Cardiac muscle cell (in vitro differentiated cells and primary cell): ENCODE results near the gene KCNK4. TPM values are rescaled to one million over a fixed set of nuclear protein-coding genes. Genes with fewer than 3 reads are reported as not detected.
A peak's percentile ranks its signal among the peaks of the same experiment; 100 is the strongest.
"Not testable (repeated sequence)": the region's sequence is repeated elsewhere in the genome, so short reads cannot be mapped to it uniquely, and the experiment has no call there.

Source experiments
- DNase-seq, 2 donors: peaks; one replicate each; pipeline versions ENCODE4 v3.0.0 to v3.0.0-alpha.2; 2010 to 2017; ENCODE audit warnings: low read depth in 1 of 2, low spot score in 1 of 2
- H3K27ac ChIP-seq: fragments of 200-600 bp; sonication (generic); 2 replicates; pipeline ENCODE4 v1.5.1; 2016
- H3K27me3 ChIP-seq: fragments of 200-600 bp; sonication (generic); 2 replicates; pipeline ENCODE4 v1.6.0; 2016; ENCODE audit warnings: control low read depth
- H3K36me3 ChIP-seq: fragments of 200-600 bp; sonication (generic); 2 replicates; pipeline ENCODE4 v1.5.1; 2016; ENCODE audit warnings: control low read depth
- H3K4me1 ChIP-seq: fragments of 200-600 bp; sonication (generic); 2 replicates; pipeline ENCODE4 v1.8.1; 2017; ENCODE audit warnings: low read depth, mild to moderate bottlenecking, mixed run types
- H3K4me3 ChIP-seq: fragments of 200-600 bp; sonication (generic); 2 replicates; pipeline ENCODE4 v1.5.1; 2016; ENCODE audit warnings: mild to moderate bottlenecking
- H3K9me3 ChIP-seq: fragments of 200-600 bp; sonication (generic); 2 replicates; pipeline ENCODE4 v1.5.1; 2017; ENCODE audit warnings: low read depth, mild to moderate bottlenecking, control low read depth
- polyA plus RNA-seq: library from polyadenylated mRNA; unstranded; fragments of >200 nt; fragmentation: Nextera tagmentation; extraction: Ambion mirVana; gene quantifications from 2 replicates; pipeline ENCODE4 v1.2.1, GENCODE V29; 2016
- total RNA-seq: library from RNA; depleted of rRNA; stranded (reverse); fragments of >200 nt; gene quantifications from 2 replicates; pipeline ENCODE4 v1.2.3, GENCODE V29; 2016
- TF ChIP-seq, protein P1 (sequence below): IDR thresholded peaks from 2 replicates; pipeline ENCODE4 v1.5.1; 2012; ENCODE audit warnings: low read depth, mild to moderate bottlenecking, low read length

The KCNK4 gene
- total and polyA plus RNA-seq, 2 experiments from 2014 or later = not detected

GRCh38 chr11:64245401-64245796, 45.7 kb upstream of the KCNK4 start:
- peak overlapping the region; percentile 26 for H3K27ac ChIP-seq
- H3K27me3 ChIP-seq = no peaks in the 10 kb centered on the region
- H3K36me3 ChIP-seq = no peaks in the 10 kb centered on the region
- peak overlapping the region; percentile 48 for H3K4me3 ChIP-seq
- H3K9me3 ChIP-seq = no peaks in the 10 kb centered on the region
- H3K4me1 ChIP-seq = peaks cover 5% of the 10 kb centered on the region
- TF ChIP-seq, protein P1, sequence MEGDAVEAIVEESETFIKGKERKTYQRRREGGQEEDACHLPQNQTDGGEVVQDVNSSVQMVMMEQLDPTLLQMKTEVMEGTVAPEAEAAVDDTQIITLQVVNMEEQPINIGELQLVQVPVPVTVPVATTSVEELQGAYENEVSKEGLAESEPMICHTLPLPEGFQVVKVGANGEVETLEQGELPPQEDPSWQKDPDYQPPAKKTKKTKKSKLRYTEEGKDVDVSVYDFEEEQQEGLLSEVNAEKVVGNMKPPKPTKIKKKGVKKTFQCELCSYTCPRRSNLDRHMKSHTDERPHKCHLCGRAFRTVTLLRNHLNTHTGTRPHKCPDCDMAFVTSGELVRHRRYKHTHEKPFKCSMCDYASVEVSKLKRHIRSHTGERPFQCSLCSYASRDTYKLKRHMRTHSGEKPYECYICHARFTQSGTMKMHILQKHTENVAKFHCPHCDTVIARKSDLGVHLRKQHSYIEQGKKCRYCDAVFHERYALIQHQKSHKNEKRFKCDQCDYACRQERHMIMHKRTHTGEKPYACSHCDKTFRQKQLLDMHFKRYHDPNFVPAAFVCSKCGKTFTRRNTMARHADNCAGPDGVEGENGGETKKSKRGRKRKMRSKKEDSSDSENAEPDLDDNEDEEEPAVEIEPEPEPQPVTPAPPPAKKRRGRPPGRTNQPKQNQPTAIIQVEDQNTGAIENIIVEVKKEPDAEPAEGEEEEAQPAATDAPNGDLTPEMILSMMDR = no peak
- DNase-seq = no peak

- Histone ChIP-seq H3K4me1 (peaks cover 5% of the 10 kb centered on the region), H3K9me3 (no peaks in the 10 kb centered on the region), H3K36me3 (no peaks in the 10 kb centered on the region), H3K27ac (peak overlapping the region; percentile 38), H3K27me3 (no peaks in the 10 kb centered on the region), H3K4me3 (peak overlapping the region; percentile 48)
- TF ChIP-seq, protein P1 = no peak
- peak in 1 of 2 donors; percentile 79 for DNase-seq
Observed at GRCh38 chr11:64245797-64246620, 45.1 kb upstream of the KCNK4 start.

DNA sequence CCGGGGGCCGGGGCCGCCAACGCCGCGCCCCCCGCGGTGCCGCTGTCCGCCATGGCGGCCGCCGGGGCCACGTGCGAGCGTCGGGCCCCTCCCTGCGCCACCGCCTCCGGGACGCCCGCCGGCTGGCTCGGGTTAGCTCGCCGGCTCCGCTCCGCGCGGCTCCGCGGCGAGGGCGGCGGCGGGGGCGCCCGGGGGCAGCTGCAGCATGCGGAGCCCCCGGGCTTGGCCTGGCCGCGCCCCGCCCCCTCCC, 44.6 kb upstream of the KCNK4 start:
- peak overlapping the region; percentile 48 for H3K4me3 ChIP-seq
- H3K27me3 ChIP-seq, DNase-seq, H3K36me3 ChIP-seq, H3K4me1 ChIP-seq, H3K9me3 ChIP-seq, H3K27ac ChIP-seq: not testable (repeated sequence)

GRCh38 chr11:64246871-64247728, 44.0 kb upstream of the KCNK4 start, which contains the start of gene PPP1R14B:
Gene PPP1R14B, minus strand, starts transcription at chr11:64246943. Its CDS starts 270 bp downstream, at chr11:64246673.
- Histone ChIP-seq H3K27ac (peak within 1 kb of the TSS; percentile 76), H3K27me3 (no peaks in the 10 kb centered on the region), H3K4me3 (peak within 1 kb of the TSS; percentile 48), H3K9me3 (no peaks in the 10 kb centered on the region), H3K36me3 (no peaks in the 10 kb centered on the region), H3K4me1 (peaks cover 5% of the 10 kb centered on the region)
- peak; percentile 91 to 94 for DNase-seq
- TF ChIP-seq, protein P1 = no peak

DNA sequence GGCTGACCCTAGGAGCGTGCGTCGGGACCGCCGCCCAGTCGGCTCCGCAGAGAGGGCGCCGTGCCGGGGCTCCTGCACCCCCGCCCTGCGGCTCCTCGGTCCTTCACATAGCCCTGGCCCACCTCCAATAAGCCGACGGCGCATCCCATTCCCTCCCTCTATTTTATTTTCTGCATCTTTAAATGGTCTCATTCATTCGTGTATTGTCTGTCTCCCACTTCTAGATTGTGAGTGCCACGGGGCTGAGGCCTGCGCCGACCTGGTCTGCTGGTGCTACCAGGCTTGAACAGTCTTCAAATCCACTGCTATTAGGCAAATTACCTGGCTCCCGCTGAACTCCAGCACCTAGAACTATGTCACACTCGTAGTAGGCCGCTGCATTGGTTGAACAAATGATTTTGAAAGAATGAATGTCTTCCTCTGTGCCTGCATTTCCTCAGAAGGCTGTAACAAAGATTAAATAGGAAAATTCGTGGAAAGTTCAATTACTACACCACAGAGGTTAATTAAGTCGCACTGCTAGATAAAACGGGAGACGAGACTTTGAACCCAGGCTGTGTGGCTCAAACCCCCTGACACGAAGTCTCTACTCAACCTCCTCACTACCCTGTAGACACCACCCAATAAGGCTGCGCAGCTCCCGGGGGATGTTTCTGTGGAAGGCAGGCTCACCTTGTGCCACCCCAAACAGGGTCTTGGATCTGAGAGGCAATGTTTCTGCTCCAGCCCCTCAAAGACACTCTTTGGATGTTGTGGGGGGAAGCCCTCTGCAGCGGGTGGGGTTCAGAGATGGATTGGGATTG, 43.2 kb upstream of the KCNK4 start:
- H3K9me3 ChIP-seq = no peaks in the 10 kb centered on the region
- H3K4me3 ChIP-seq = peak overlapping the region; percentile 48
- H3K27ac ChIP-seq = no peak overlapping the region
- DNase-seq = no peak
- TF ChIP-seq, protein P1 = no peak
- peaks cover 5% of the 10 kb centered on the region for H3K4me1 ChIP-seq
- H3K27me3 ChIP-seq = no peaks in the 10 kb centered on the region
- no peaks in the 10 kb centered on the region for H3K36me3 ChIP-seq
